SJCRH30 (cell line): ENCODE data around the gene CRACDL. TPM values are rescaled to one million over a fixed set of nuclear protein-coding genes. Genes with fewer than 3 reads are reported as not detected.
"Not testable (repeated sequence)": the region's sequence is repeated elsewhere in the genome, so short reads cannot be mapped to it uniquely, and the experiment has no call there.

ENCODE experiments used
- DNase-seq, 2 experiments: peaks; one replicate each; pipeline ENCODE4 v3.0.0-alpha.2; 2015 to 2020
- H3K27ac ChIP-seq: fragments of 250-450 bp; sonication (Bioruptor Pico); 2 replicates; pipeline ENCODE4 v1.5.1; 2020; ENCODE audit warnings: mild to moderate bottlenecking, moderate library complexity
- H3K27me3 ChIP-seq: fragments of 250-450 bp; sonication (Bioruptor Pico); 2 replicates; pipeline ENCODE4 v1.5.1; 2020; ENCODE audit warnings: mild to moderate bottlenecking, moderate library complexity
- H3K36me3 ChIP-seq: fragments of 250-450 bp; sonication (Bioruptor Pico); 2 replicates; pipeline ENCODE4 v1.5.1; 2020; ENCODE audit warnings: mild to moderate bottlenecking, moderate library complexity
- H3K4me1 ChIP-seq: fragments of 250-450 bp; sonication (Bioruptor Pico); 2 replicates; pipeline ENCODE4 v1.5.1; 2020; ENCODE audit warnings: mild to moderate bottlenecking, moderate library complexity
- H3K4me3 ChIP-seq: fragments of 250-450 bp; sonication (Bioruptor Pico); 2 replicates; pipeline ENCODE4 v1.5.1; 2020; ENCODE audit warnings: mild to moderate bottlenecking, moderate library complexity
- H3K9me3 ChIP-seq: fragments of 250-450 bp; sonication (Bioruptor Pico); replicated peaks from 2 replicates; pipeline ENCODE4 v1.5.1; 2020; ENCODE audit warnings: mild to moderate bottlenecking, moderate library complexity
- total RNA-seq: library from RNA; depleted of rRNA; stranded (reverse); fragments of >200 nt; shearing (Covaris generic); gene quantifications from 2 replicates; pipeline ENCODE4 v1.2.3, GENCODE V29; 2014

CRACDL gene
- total RNA-seq, 1 experiment from 2014 or later, result not detected

GRCh38 chr2:98893911-98894321 is 42.1 kb downstream of the CRACDL start:
- H3K4me3 ChIP-seq, result no peak overlapping the region
- no peaks in the 10 kb centered on the region for H3K27me3 ChIP-seq
- no peak for DNase-seq
- H3K36me3 ChIP-seq, result no peaks in the 10 kb centered on the region
- H3K27ac ChIP-seq, result no peak overlapping the region
- no peaks in the 10 kb centered on the region for H3K4me1 ChIP-seq
- H3K9me3 ChIP-seq, result no peaks in the 10 kb centered on the region

- Histone ChIP-seq H3K4me1 (no peaks in the 10 kb centered on the region), H3K36me3 (no peaks in the 10 kb centered on the region), H3K9me3 (no peaks in the 10 kb centered on the region), H3K27me3 (no peaks in the 10 kb centered on the region), H3K4me3 (no peak overlapping the region), H3K27ac (no peak overlapping the region)
- no peak for DNase-seq
Measured at GRCh38 chr2:98892871-98893270, 43.2 kb downstream of the CRACDL start.

GRCh38 chr2:98891591-98891990 is 44.4 kb downstream of the CRACDL start:
- no peak for DNase-seq
- Histone ChIP-seq H3K9me3 (0 out of 2 replicates have a peak, but pooled peaks cover 2% of the 10 kb centered on the region), H3K36me3 (no peaks in the 10 kb centered on the region), H3K27me3 (no peaks in the 10 kb centered on the region), H3K27ac (no peak overlapping the region), H3K4me1 (no peaks in the 10 kb centered on the region), H3K4me3 (no peak overlapping the region)

- no peak for DNase-seq
- no peak overlapping the region for H3K27ac ChIP-seq
- 0 out of 2 replicates have a peak, but pooled peaks cover 2% of the 10 kb centered on the region for H3K9me3 ChIP-seq
Measured at GRCh38 chr2:98886066-98886554, 49.9 kb downstream of the CRACDL start.

GRCh38 chr2:98884658-98885057 is 51.4 kb downstream of the CRACDL start:
- no peaks in the 10 kb centered on the region for H3K4me1 ChIP-seq
- H3K9me3 ChIP-seq, result 0 out of 2 replicates have a peak, but pooled peaks cover 2% of the 10 kb centered on the region
- H3K27me3 ChIP-seq, result no peaks in the 10 kb centered on the region
- no peak overlapping the region for H3K4me3 ChIP-seq
- H3K27ac ChIP-seq, result no peak overlapping the region
- H3K36me3 ChIP-seq, result no peaks in the 10 kb centered on the region
- DNase-seq, result no peak

More at GRCh38 chr2:98886066-98886554, 49.9 kb downstream of the CRACDL start:
- Histone ChIP-seq H3K27me3 (no peaks in the 10 kb centered on the region), H3K36me3 (no peaks in the 10 kb centered on the region), H3K4me1 (no peaks in the 10 kb centered on the region), H3K4me3 (no peak overlapping the region)

- no peak overlapping the region for H3K27ac ChIP-seq
- H3K36me3 ChIP-seq, result no peaks in the 10 kb centered on the region
- DNase-seq, result no peak
- no peaks in the 10 kb centered on the region for H3K4me1 ChIP-seq
- H3K9me3 ChIP-seq, result 0 out of 2 replicates have a peak, but pooled peaks cover 2% of the 10 kb centered on the region
- H3K4me3 ChIP-seq, result no peak overlapping the region
- H3K27me3 ChIP-seq, result no peaks in the 10 kb centered on the region
Measured at GRCh38 chr2:98883780-98884211, 52.2 kb downstream of the CRACDL start.

GRCh38 chr2:98882971-98883779 is 52.9 kb downstream of the CRACDL start:
- no peaks in the 10 kb centered on the region for H3K4me1 ChIP-seq
- H3K27me3 ChIP-seq, result no peaks in the 10 kb centered on the region
- no peak for DNase-seq

GRCh38 chr2:98882368-98882767 is 53.7 kb downstream of the CRACDL start:
- DNase-seq, result no peak
- Histone ChIP-seq H3K4me3 (no peak overlapping the region), H3K9me3 (no peaks in the 10 kb centered on the region), H3K4me1 (no peaks in the 10 kb centered on the region), H3K36me3 (no peaks in the 10 kb centered on the region), H3K27me3 (no peaks in the 10 kb centered on the region), H3K27ac (no peak overlapping the region)

More at GRCh38 chr2:98882971-98883779, 52.9 kb downstream of the CRACDL start:
- no peak overlapping the region for H3K27ac ChIP-seq
- H3K4me3 ChIP-seq, result no peak overlapping the region
- H3K36me3 ChIP-seq, result no peaks in the 10 kb centered on the region
- H3K9me3 ChIP-seq, result 0 out of 2 replicates have a peak, but pooled peaks cover 2% of the 10 kb centered on the region

- Histone ChIP-seq H3K9me3 (no peaks in the 10 kb centered on the region), H3K27ac (no peak overlapping the region), H3K27me3 (no peaks in the 10 kb centered on the region), H3K4me1 (no peaks in the 10 kb centered on the region), H3K4me3 (no peak overlapping the region), H3K36me3 (no peaks in the 10 kb centered on the region)
- DNase-seq, result no peak
Measured at GRCh38 chr2:98881153-98881650, 54.8 kb downstream of the CRACDL start.

GRCh38 chr2:98880266-98881152 is 55.5 kb downstream of the CRACDL start:
- H3K27me3 ChIP-seq, result no peaks in the 10 kb centered on the region
- H3K36me3 ChIP-seq, result no peaks in the 10 kb centered on the region
- H3K4me3 ChIP-seq, result no peak overlapping the region
- DNase-seq, result no peak
- H3K4me1 ChIP-seq, result no peaks in the 10 kb centered on the region
- H3K9me3 ChIP-seq, result no peaks in the 10 kb centered on the region
- H3K27ac ChIP-seq, result no peak overlapping the region

- H3K36me3 ChIP-seq, DNase-seq, H3K4me1 ChIP-seq, H3K9me3 ChIP-seq, H3K27ac ChIP-seq, H3K27me3 ChIP-seq, H3K4me3 ChIP-seq: not testable (repeated sequence)
Measured at GRCh38 chr2:98877658-98878057, 58.4 kb downstream of the CRACDL start.

GRCh38 chr2:98876741-98877140 is 59.3 kb downstream of the CRACDL start:
- no peak overlapping the region for H3K4me3 ChIP-seq
- peaks cover 2% of the 10 kb centered on the region; the same call in 1 of the 2 replicates for H3K27me3 ChIP-seq
- no peaks in the 10 kb centered on the region for H3K9me3 ChIP-seq
- no peak for DNase-seq
- no peaks in the 10 kb centered on the region for H3K36me3 ChIP-seq
- H3K4me1 ChIP-seq, result no peaks in the 10 kb centered on the region
- H3K27ac ChIP-seq, result no peak overlapping the region

- H3K36me3 ChIP-seq, result no peaks in the 10 kb centered on the region
- H3K4me3 ChIP-seq, result no peak overlapping the region
- H3K27me3 ChIP-seq, result peaks cover 2% of the 10 kb centered on the region; the same call in 1 of the 2 replicates
- no peak for DNase-seq
- H3K27ac ChIP-seq, result no peak overlapping the region
- H3K4me1 ChIP-seq, result no peaks in the 10 kb centered on the region
- H3K9me3 ChIP-seq, result no peaks in the 10 kb centered on the region
Measured at GRCh38 chr2:98875746-98876145, 60.3 kb downstream of the CRACDL start.

GRCh38 chr2:98875081-98875728 is 60.8 kb downstream of the CRACDL start:
- DNase-seq, result no peak
- H3K36me3 ChIP-seq, result no peaks in the 10 kb centered on the region
- peaks cover 2% of the 10 kb centered on the region; the same call in 1 of the 2 replicates for H3K27me3 ChIP-seq
- H3K27ac ChIP-seq, result no peak overlapping the region
- H3K4me3 ChIP-seq, result no peak overlapping the region
- H3K9me3 ChIP-seq, result no peaks in the 10 kb centered on the region
- H3K4me1 ChIP-seq, result no peaks in the 10 kb centered on the region
